Measurements from ENCODE around the gene CPE. TPM values are rescaled to one million over a fixed set of nuclear protein-coding genes. Genes with fewer than 3 reads are reported as not detected.

CPE gene
- total RNA-seq, 1 experiment from 2014 or later, result 15.2 TPM

GRCh38 chr4:165524532-165525190, 145.9 kb downstream of the CPE start:
- Histone ChIP-seq H3K4me3 (no peak overlapping the region), H3K27me3 (replicated peaks) (no peaks in the 10 kb centered on the region), H3K4me1 (replicated peaks) (no peaks in the 10 kb centered on the region), H3K36me3 (no peaks in the 10 kb centered on the region), H3K9me3 (replicated peaks) (no peaks in the 10 kb centered on the region; the same call in 1 of the 2 replicates), H3K27ac (no peak overlapping the region)
- DNase-seq (ENCODE audit: low read depth in 1 of 2, low spot score in 2 of 2), result no peak

GRCh38 chr4:165532976-165533375, 154.2 kb downstream of the CPE start:
- H3K9me3 ChIP-seq (replicated peaks), result no peaks in the 10 kb centered on the region; the same call in 1 of the 2 replicates
- no peaks in the 10 kb centered on the region for H3K27me3 ChIP-seq (replicated peaks)
- no peaks in the 10 kb centered on the region for H3K36me3 ChIP-seq
- no peaks in the 10 kb centered on the region for H3K4me1 ChIP-seq (replicated peaks)
- no peak overlapping the region for H3K27ac ChIP-seq
- DNase-seq (ENCODE audit: low read depth in 1 of 2, low spot score in 2 of 2), result no peak
- no peak overlapping the region for H3K4me3 ChIP-seq

GRCh38 chr4:165537028-165537648, 158.3 kb downstream of the CPE start:
- Histone ChIP-seq H3K27ac (no peak overlapping the region), H3K4me3 (no peak overlapping the region), H3K27me3 (replicated peaks) (no peaks in the 10 kb centered on the region), H3K9me3 (replicated peaks) (no peaks in the 10 kb centered on the region), H3K36me3 (no peaks in the 10 kb centered on the region), H3K4me1 (replicated peaks) (no peaks in the 10 kb centered on the region)
- DNase-seq (ENCODE audit: low read depth in 1 of 2, low spot score in 2 of 2), result peak in 1 of 2 experiments; percentile 15

GRCh38 chr4:165539801-165540200, 161.0 kb downstream of the CPE start:
- Histone ChIP-seq H3K4me1 (replicated peaks) (no peaks in the 10 kb centered on the region), H3K27ac (no peak overlapping the region), H3K4me3 (no peak overlapping the region), H3K9me3 (replicated peaks) (no peaks in the 10 kb centered on the region), H3K36me3 (no peaks in the 10 kb centered on the region), H3K27me3 (replicated peaks) (no peaks in the 10 kb centered on the region)
- DNase-seq (ENCODE audit: low read depth in 1 of 2, low spot score in 2 of 2), result no peak

GRCh38 chr4:165540206-165540830, 161.5 kb downstream of the CPE start:
- no peaks in the 10 kb centered on the region for H3K4me1 ChIP-seq (replicated peaks)
- DNase-seq (ENCODE audit: low read depth in 1 of 2, low spot score in 2 of 2), result no peak
- no peaks in the 10 kb centered on the region for H3K9me3 ChIP-seq (replicated peaks)
- no peak overlapping the region for H3K27ac ChIP-seq
- no peaks in the 10 kb centered on the region for H3K36me3 ChIP-seq
- no peak overlapping the region for H3K4me3 ChIP-seq
- H3K27me3 ChIP-seq (replicated peaks), result no peaks in the 10 kb centered on the region

- Histone ChIP-seq H3K27ac (no peak overlapping the region), H3K4me3 (no peak overlapping the region), H3K36me3 (no peaks in the 10 kb centered on the region), H3K27me3 (replicated peaks) (no peaks in the 10 kb centered on the region), H3K4me1 (replicated peaks) (no peaks in the 10 kb centered on the region), H3K9me3 (replicated peaks) (no peaks in the 10 kb centered on the region)
- DNase-seq (ENCODE audit: low read depth in 1 of 2, low spot score in 2 of 2), result no peak
Observed at GRCh38 chr4:165541851-165542459, 163.1 kb downstream of the CPE start.

GRCh38 chr4:165542476-165542875, 163.7 kb downstream of the CPE start:
- DNase-seq (ENCODE audit: low read depth in 1 of 2, low spot score in 2 of 2), result no peak
- H3K9me3 ChIP-seq (replicated peaks), result no peaks in the 10 kb centered on the region
- no peaks in the 10 kb centered on the region for H3K36me3 ChIP-seq

More at GRCh38 chr4:165542476-165542875, 163.7 kb downstream of the CPE start:
- no peak overlapping the region for H3K27ac ChIP-seq
- no peak overlapping the region for H3K4me3 ChIP-seq
- H3K4me1 ChIP-seq (replicated peaks), result no peaks in the 10 kb centered on the region
- no peaks in the 10 kb centered on the region for H3K27me3 ChIP-seq (replicated peaks)

Other genes starting within 250 kb of the CPE start
- 30.9 and 54.6 TPM in 2 replicates for gene KLHL2, start 171.4 kb upstream of the CPE start, total RNA-seq (2014; rRNA removed; shearing (Covaris generic))
- gene MSMO1, start 51.3 kb upstream of the CPE start, total RNA-seq (2014; rRNA removed; shearing (Covaris generic)), result 25.9 and 30.5 TPM in 2 replicates